Coronary artery (tissue), 2 donors: Measurements from ENCODE around the gene ALS2.
"Not testable (repeated sequence)": the region's sequence is repeated elsewhere in the genome, so short reads cannot be mapped to it uniquely, and the experiment has no call there.

Experiments used
- DNase-seq: peaks from one replicate; pipeline ENCODE4 v3.0.0-alpha.2; 2017; ENCODE audit warnings: low spot score
- H3K27ac ChIP-seq, 2 donors: fragments of 200-600 bp; sonication (generic); one replicate each; pipeline ENCODE4 v1.5.1; 2016 to 2019
- H3K4me3 ChIP-seq: fragments of 200-600 bp; sonication (generic); 2 replicates; pipeline ENCODE4 v1.5.1; 2016; ENCODE audit warnings: mild to moderate bottlenecking, moderate library complexity
- CTCF ChIP-seq: fragments of 200-600 bp; sonication (generic); IDR thresholded peaks from one replicate; pipeline ENCODE4 v1.5.1; 2019; ENCODE audit warnings: antibody characterized with exemption

The ALS2 gene

GRCh38 chr2:201685156-201685555, 95.6 kb downstream of the ALS2 start:
- no peak for DNase-seq
- TF ChIP-seq CTCF, result no peak
- Histone ChIP-seq H3K4me3 (no peak overlapping the region), H3K27ac (no peak overlapping the region)

GRCh38 chr2:201680743-201681142, 100.0 kb downstream of the ALS2 start:
- TF ChIP-seq CTCF, result no peak
- no peak for DNase-seq
- no peak overlapping the region for H3K27ac ChIP-seq
- no peak overlapping the region for H3K4me3 ChIP-seq

- no peak for TF ChIP-seq CTCF
- H3K4me3 ChIP-seq, result no peak overlapping the region
- no peak for DNase-seq
- H3K27ac ChIP-seq, result no peak overlapping the region
Measured at GRCh38 chr2:201678401-201678800, 102.3 kb downstream of the ALS2 start.

GRCh38 chr2:201675454-201675853, 105.3 kb downstream of the ALS2 start:
- no peak overlapping the region for H3K4me3 ChIP-seq
- TF ChIP-seq CTCF, result no peak

GRCh38 chr2:201674794-201675193, 105.9 kb downstream of the ALS2 start:
- DNase-seq, result no peak
- H3K27ac ChIP-seq, result no peak overlapping the region
- TF ChIP-seq CTCF, result no peak
- H3K4me3 ChIP-seq, result no peak overlapping the region

More at GRCh38 chr2:201675454-201675853, 105.3 kb downstream of the ALS2 start:
- H3K27ac ChIP-seq, result no peak overlapping the region
- DNase-seq, result no peak

- no peak for DNase-seq
- no peak for TF ChIP-seq CTCF
- Histone ChIP-seq H3K4me3 (no peak overlapping the region), H3K27ac (no peak overlapping the region)
Measured at GRCh38 chr2:201674298-201674697, 106.4 kb downstream of the ALS2 start.

GRCh38 chr2:201673546-201673945, 107.2 kb downstream of the ALS2 start:
- no peak for DNase-seq
- no peak overlapping the region for H3K27ac ChIP-seq
- no peak overlapping the region for H3K4me3 ChIP-seq
- no peak for TF ChIP-seq CTCF

- DNase-seq, H3K4me3 ChIP-seq: not testable (repeated sequence)
Measured at GRCh38 chr2:201671205-201671604, 109.5 kb downstream of the ALS2 start.

More at GRCh38 chr2:201671205-201671604, 109.5 kb downstream of the ALS2 start:
- H3K27ac ChIP-seq, result not testable (repeated sequence)
